ENCODE data around the gene RAB40B. TPM values are rescaled to one million over a fixed set of nuclear protein-coding genes. Genes with fewer than 3 reads are reported as not detected.

RAB40B gene
- total and polyA plus RNA-seq, 2 of the 4 experiments (the other 2 are of a cell fraction) = 14.9 to 20.0 TPM

- TF ChIP-seq POLR2A (IDR thresholded peaks at IDR 0.05; ENCODE audit: low read depth, low read length) = no peak
- TF ChIP-seq SMC3 (IDR thresholded peaks at IDR 0.05; ENCODE audit: low read depth, low read length) = no peak
- no peak for TF ChIP-seq FOS (IDR thresholded peaks at IDR 0.05; ENCODE audit: low read depth, low read length)
- no peak for TF ChIP-seq RAD21 (IDR thresholded peaks at IDR 0.05; ENCODE audit: low read length)
- no peak for TF ChIP-seq USF2 (IDR thresholded peaks at IDR 0.05; ENCODE audit: low read depth, low read length)
- TF ChIP-seq RFX5 (IDR thresholded peaks at IDR 0.05; ENCODE audit: low read depth, low read length) = no peak
- TF ChIP-seq MAFK (IDR thresholded peaks at IDR 0.05; ENCODE audit: low read depth, low read length) = no peak
- no peak for TF ChIP-seq NFE2L2 (IDR thresholded peaks at IDR 0.05; ENCODE audit: low read depth, low read length)
- TF ChIP-seq CEBPB (IDR thresholded peaks at IDR 0.05; ENCODE audit: low read depth, low read length) = no peak
- no peak for TF ChIP-seq CHD1 (IDR thresholded peaks at IDR 0.05; ENCODE audit: low read depth, low read length)
- TF ChIP-seq MXI1 (IDR thresholded peaks at IDR 0.05; ENCODE audit: borderline replicate concordance, low read depth, low read length) = no peak
- TF ChIP-seq CTCF (conservative IDR thresholded peaks at IDR 0.05; ENCODE audit: low read depth, low read length) = no peak
- no peak for TF ChIP-seq RCOR1 (IDR thresholded peaks at IDR 0.05; ENCODE audit: insufficient replicate concordance, low read length)
- no peak for TF ChIP-seq MAZ (IDR thresholded peaks at IDR 0.05; ENCODE audit: borderline replicate concordance, low read depth, low read length)
- Histone ChIP-seq H3K9me1 (ENCODE audit: insufficient read depth, low read length) (peaks cover 6% of the 10 kb centered on the region), H3K4ac (ENCODE audit: low read depth, low read length) (no peak overlapping the region), H2BK15ac (ENCODE audit: low read depth, low read length) (no peak overlapping the region), H4K91ac (ENCODE audit: insufficient read depth, low read depth, low read length) (no peak overlapping the region), H4K8ac (ENCODE audit: low read depth in 2 of 2, low read length in 2 of 2) (no peak overlapping the region), H2AFZ (replicated peaks; ENCODE audit: low read length, poor library complexity) (no peak overlapping the region), H3K36me3 (ENCODE audit: control insufficient read depth, insufficient read depth, low read length) (no peaks in the 10 kb centered on the region), H2AK5ac (ENCODE audit: low read depth, low read length) (no peak overlapping the region), H3K27ac (ENCODE audit: insufficient read depth, low read length) (no peak overlapping the region), H2BK5ac (ENCODE audit: low read depth, low read length, poor library complexity, severe bottlenecking) (no peak overlapping the region), H4K20me1 (ENCODE audit: insufficient read depth, low read length) (0 out of 2 replicates have a peak, but pooled peaks cover 4% of the 10 kb centered on the region), H3K9ac (ENCODE audit: low read depth, low read length) (no peak overlapping the region), H3K4me2 (ENCODE audit: low read depth, low read length) (no peak overlapping the region), H3K14ac (replicated peaks; ENCODE audit: low read depth, low read length) (no peak overlapping the region), H2BK120ac (ENCODE audit: low read depth, low read length) (no peak overlapping the region), H2BK20ac (ENCODE audit: low read depth, low read length) (no peak overlapping the region), H3K23ac (ENCODE audit: low read depth, low read length) (no peak overlapping the region), H4K5ac (ENCODE audit: low read depth, low read length) (no peak overlapping the region), H3K4me1 (ENCODE audit: control insufficient read depth, insufficient read depth, low read length) (peaks cover 7% of the 10 kb centered on the region), H3K56ac (ENCODE audit: extremely low read depth, insufficient read depth, low read length) (no peak overlapping the region), H2AK9ac (replicated peaks; ENCODE audit: low read depth, low read length, poor library complexity) (no peak overlapping the region), H3K79me1 (ENCODE audit: low read depth in 1 of 2, low read length in 2 of 2) (peaks cover 7 to 12% of the 10 kb centered on the region in 2 experiments), H3K4me3 (ENCODE audit: insufficient read depth, low read depth, low read length) (no peak overlapping the region), H3K9me3 (ENCODE audit: control insufficient read depth, insufficient read depth, low read length) (no peaks in the 10 kb centered on the region), H3K27me3 (ENCODE audit: control insufficient read depth, insufficient read depth, low read length) (peaks cover 9% of the 10 kb centered on the region; the same call in 1 of the 2 replicates), H3K18ac (ENCODE audit: low read depth, low read length) (no peak overlapping the region)
- intact Hi-C loops (cut with micrococcal nuclease) (no loop called here), in situ Hi-C loops (cut with MboI; ENCODE audit: low sequenced_read_pairs) (no loop called here), dilution Hi-C loops (cut with HindIII; ENCODE audit: low sequenced_read_pairs, unreplicated experiment) (no loop called here)
- CTCF ChIA-PET = no interaction called here
- ATAC-seq (ENCODE audit: low read depth) = no peak
- DNase-seq = no peak
- BruUV-seq (replicated peaks) = no TSS peak
- WGBS, 2 experiments (ENCODE audit: extremely low coverage in 2 of 2, insufficient read length in 1 of 2) = 91% methylated on average over 18 of the region's 35 CpGs; no CpG with 5 or more reads in 1 of the 2 experiments
- POLR2A ChIA-PET (ENCODE audit: unreplicated experiment) = no interaction called here
Measured at GRCh38 chr17:82713071-82713723, 14.7 kb upstream of the RAB40B start.
